ENCODE data around the gene SCAI.

SCAI gene

DNA sequence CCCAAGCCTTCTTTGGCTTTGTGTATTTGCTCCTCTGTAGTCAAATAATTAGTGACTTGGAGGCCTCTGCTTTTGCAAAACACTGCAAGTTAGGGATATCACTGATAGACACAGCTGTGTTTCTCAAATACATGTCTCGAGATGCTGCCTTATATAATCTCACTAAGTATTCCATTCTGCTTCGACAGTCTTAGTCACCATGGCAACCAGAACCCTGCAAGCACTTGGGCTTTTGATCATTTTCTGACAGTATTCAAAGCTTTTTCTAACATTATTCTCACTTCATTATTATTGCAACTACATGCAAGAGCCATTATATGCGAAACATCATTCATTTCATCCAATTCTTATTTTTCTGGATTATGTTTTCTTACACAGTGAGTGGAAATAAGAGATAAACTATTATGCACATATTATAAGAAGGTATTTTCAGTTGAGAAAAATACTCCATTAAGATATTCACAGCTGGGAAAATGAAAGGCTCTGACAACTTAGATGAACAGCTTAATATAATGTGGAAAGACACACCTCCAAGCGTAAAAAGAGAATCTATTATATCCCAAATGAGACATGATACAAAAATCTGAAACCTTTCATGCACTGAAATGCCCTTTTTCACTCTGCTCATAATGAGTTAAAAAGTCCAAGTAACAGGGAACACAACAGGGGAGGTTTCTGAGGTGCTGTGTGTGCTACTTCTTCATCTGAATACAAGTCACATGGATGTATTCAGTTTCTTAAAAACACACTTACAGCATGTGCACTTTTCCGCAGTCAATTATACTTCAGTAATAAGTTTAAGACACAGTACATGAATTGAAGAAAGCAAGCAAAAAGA lies 93.9 kb downstream of the SCAI start:
- Histone ChIP-seq H3K27ac (ENCODE audit: poor library complexity, severe bottlenecking) (no peak overlapping the region), H3K9me3 (ENCODE audit: severe bottlenecking) (no peaks in the 10 kb centered on the region), H3K4me1 (ENCODE audit: insufficient read depth, poor library complexity, severe bottlenecking) (no peaks in the 10 kb centered on the region), H3K36me3 (ENCODE audit: low read depth) (no peaks in the 10 kb centered on the region), H3K27me3 (ENCODE audit: insufficient read depth, poor library complexity, severe bottlenecking) (no peaks in the 10 kb centered on the region), H3K4me3 (ENCODE audit: severe bottlenecking) (no peak overlapping the region)
- TF ChIP-seq, protein P1, sequence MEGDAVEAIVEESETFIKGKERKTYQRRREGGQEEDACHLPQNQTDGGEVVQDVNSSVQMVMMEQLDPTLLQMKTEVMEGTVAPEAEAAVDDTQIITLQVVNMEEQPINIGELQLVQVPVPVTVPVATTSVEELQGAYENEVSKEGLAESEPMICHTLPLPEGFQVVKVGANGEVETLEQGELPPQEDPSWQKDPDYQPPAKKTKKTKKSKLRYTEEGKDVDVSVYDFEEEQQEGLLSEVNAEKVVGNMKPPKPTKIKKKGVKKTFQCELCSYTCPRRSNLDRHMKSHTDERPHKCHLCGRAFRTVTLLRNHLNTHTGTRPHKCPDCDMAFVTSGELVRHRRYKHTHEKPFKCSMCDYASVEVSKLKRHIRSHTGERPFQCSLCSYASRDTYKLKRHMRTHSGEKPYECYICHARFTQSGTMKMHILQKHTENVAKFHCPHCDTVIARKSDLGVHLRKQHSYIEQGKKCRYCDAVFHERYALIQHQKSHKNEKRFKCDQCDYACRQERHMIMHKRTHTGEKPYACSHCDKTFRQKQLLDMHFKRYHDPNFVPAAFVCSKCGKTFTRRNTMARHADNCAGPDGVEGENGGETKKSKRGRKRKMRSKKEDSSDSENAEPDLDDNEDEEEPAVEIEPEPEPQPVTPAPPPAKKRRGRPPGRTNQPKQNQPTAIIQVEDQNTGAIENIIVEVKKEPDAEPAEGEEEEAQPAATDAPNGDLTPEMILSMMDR (IDR thresholded peaks at IDR 0.05; ENCODE audit: poor library complexity, severe bottlenecking): no peak
- no peak for DNase-seq (ENCODE audit: low spot score)
- no peak for ATAC-seq (ENCODE audit: low read depth)

DNA sequence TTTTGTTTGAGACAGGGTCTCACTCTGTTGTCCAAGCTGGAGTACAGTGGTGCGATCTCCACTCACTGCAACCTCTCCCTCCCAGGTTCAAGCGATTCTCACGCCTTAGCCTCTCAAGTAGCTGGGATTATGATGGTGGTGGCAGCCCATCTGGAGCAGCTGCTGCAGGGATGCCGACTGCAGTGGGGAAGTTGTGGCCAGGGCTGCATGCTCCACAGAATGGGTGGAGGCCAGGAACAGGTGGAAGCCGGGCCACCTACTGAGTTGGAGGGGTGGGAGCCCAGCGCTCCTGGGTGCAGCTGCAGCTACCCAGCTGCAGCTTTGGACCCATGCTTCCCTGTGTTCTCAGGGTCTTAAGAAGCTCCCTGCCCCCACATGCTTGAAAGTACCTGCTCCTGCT lies 99.7 kb downstream of the SCAI start:
- H3K4me3 ChIP-seq (ENCODE audit: severe bottlenecking): no peak overlapping the region
- H3K27ac ChIP-seq (ENCODE audit: poor library complexity, severe bottlenecking): no peak overlapping the region
- DNase-seq (ENCODE audit: low spot score) (no peak), ATAC-seq (ENCODE audit: low read depth) (no peak)
- no peaks in the 10 kb centered on the region for H3K36me3 ChIP-seq (ENCODE audit: low read depth)
- no peaks in the 10 kb centered on the region for H3K9me3 ChIP-seq (ENCODE audit: severe bottlenecking)
- TF ChIP-seq, protein P1 (IDR thresholded peaks at IDR 0.05; ENCODE audit: poor library complexity, severe bottlenecking): no peak
- H3K4me1 ChIP-seq (ENCODE audit: insufficient read depth, poor library complexity, severe bottlenecking): no peaks in the 10 kb centered on the region
- no peaks in the 10 kb centered on the region for H3K27me3 ChIP-seq (ENCODE audit: insufficient read depth, poor library complexity, severe bottlenecking)

DNA sequence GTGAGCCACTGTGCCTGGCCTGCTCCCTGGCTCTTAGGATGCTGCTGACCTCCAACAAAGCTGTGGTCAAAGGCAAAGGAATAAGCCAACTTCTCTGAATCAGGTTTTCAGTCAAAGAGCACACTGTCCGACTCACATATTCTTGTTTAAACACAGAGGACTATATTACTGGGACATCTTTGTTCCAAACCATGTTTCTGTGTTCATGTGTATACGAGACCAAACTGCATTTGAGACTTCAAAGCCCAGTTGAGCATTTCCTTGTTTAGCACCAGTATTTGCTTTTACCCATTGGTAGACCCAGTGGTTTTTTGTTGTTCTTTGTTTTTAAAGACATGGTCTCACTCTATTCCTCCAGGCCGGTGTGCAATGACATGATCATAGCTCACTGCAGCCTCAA lies 100.2 kb downstream of the SCAI start:
- H3K36me3 ChIP-seq (ENCODE audit: low read depth): no peaks in the 10 kb centered on the region
- H3K27ac ChIP-seq (ENCODE audit: poor library complexity, severe bottlenecking): no peak overlapping the region
- H3K9me3 ChIP-seq (ENCODE audit: severe bottlenecking): no peaks in the 10 kb centered on the region
- TF ChIP-seq, protein P1 (IDR thresholded peaks at IDR 0.05; ENCODE audit: poor library complexity, severe bottlenecking): no peak
- no peak for ATAC-seq (ENCODE audit: low read depth)
- H3K4me3 ChIP-seq (ENCODE audit: severe bottlenecking): no peak overlapping the region
- no peak for DNase-seq (ENCODE audit: low spot score)
- H3K4me1 ChIP-seq (ENCODE audit: insufficient read depth, poor library complexity, severe bottlenecking): no peaks in the 10 kb centered on the region
- no peaks in the 10 kb centered on the region for H3K27me3 ChIP-seq (ENCODE audit: insufficient read depth, poor library complexity, severe bottlenecking)

DNA sequence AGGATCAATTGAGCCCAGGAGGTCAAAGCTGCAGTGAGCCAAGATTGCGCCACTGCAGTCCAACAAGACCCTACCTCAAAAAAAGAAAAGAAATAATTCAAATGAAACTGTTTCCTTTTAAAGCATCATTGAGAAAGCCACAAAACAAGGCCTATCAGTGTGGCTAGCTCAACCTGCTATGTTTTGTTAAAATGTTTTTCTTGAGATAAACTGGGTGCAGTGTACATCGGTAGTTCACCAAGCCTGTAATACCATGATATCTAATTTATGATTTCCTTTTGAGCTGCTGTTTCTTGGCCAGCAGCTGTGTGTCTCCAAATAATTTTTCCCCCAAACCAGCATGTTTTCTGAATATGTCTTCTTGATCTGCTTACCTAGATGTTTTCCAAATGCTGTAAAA lies 105.2 kb downstream of the SCAI start:
- no peak overlapping the region for H3K27ac ChIP-seq (ENCODE audit: poor library complexity, severe bottlenecking)
- TF ChIP-seq, protein P1 (IDR thresholded peaks at IDR 0.05; ENCODE audit: poor library complexity, severe bottlenecking): no peak
- H3K27me3 ChIP-seq (ENCODE audit: insufficient read depth, poor library complexity, severe bottlenecking): no peaks in the 10 kb centered on the region
- DNase-seq (ENCODE audit: low spot score) (no peak), ATAC-seq (ENCODE audit: low read depth) (no peak)
- H3K4me3 ChIP-seq (ENCODE audit: severe bottlenecking): no peak overlapping the region
- no peaks in the 10 kb centered on the region for H3K9me3 ChIP-seq (ENCODE audit: severe bottlenecking)
- H3K36me3 ChIP-seq (ENCODE audit: low read depth): no peaks in the 10 kb centered on the region
- no peaks in the 10 kb centered on the region for H3K4me1 ChIP-seq (ENCODE audit: insufficient read depth, poor library complexity, severe bottlenecking)

DNA sequence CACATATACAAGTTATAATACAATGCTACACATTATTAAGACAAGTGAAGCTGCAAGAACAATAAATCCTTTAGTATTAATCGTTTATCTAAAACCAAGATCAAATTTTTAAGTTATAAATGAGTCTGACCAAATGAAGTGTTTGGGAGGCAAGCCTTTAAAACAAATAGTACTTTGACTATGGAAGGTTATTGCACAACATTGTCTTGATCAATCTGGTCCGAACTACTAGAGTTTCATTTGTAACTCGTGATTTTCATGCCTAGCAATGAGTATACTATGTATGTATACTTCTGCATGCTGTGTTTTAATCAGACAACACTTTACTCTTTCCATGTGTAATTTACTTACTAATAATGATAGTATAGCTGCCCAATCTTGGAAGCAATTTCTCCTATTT lies 115.3 kb downstream of the SCAI start:
- H3K27ac ChIP-seq (ENCODE audit: poor library complexity, severe bottlenecking): no peak overlapping the region
- no peaks in the 10 kb centered on the region for H3K27me3 ChIP-seq (ENCODE audit: insufficient read depth, poor library complexity, severe bottlenecking)
- H3K4me3 ChIP-seq (ENCODE audit: severe bottlenecking): no peak overlapping the region
- no peak for ATAC-seq (ENCODE audit: low read depth)
- H3K9me3 ChIP-seq (ENCODE audit: severe bottlenecking): no peaks in the 10 kb centered on the region
- DNase-seq (ENCODE audit: low spot score): no peak
- peaks cover 8% of the 10 kb centered on the region for H3K36me3 ChIP-seq (ENCODE audit: low read depth)
- H3K4me1 ChIP-seq (ENCODE audit: insufficient read depth, poor library complexity, severe bottlenecking): no peaks in the 10 kb centered on the region
- TF ChIP-seq, protein P1 (IDR thresholded peaks at IDR 0.05; ENCODE audit: poor library complexity, severe bottlenecking): no peak

All from RWPE2 (cell line).